Activated naive CD8-positive, alpha-beta T cell (primary cell): ENCODE measurements around the gene FBXW11.

ENCODE experiments used
- H3K27ac Mint-ChIP-seq: one replicate; pipeline ENCODE4 v1.8.0; 2021; ENCODE audit warnings: mixed read lengths
- H3K27me3 Mint-ChIP-seq: one replicate; pipeline ENCODE4 v1.8.0; 2021; ENCODE audit warnings: mixed read lengths
- H3K36me3 Mint-ChIP-seq: one replicate; pipeline ENCODE4 v1.8.0; 2021; ENCODE audit warnings: mixed read lengths
- H3K4me1 Mint-ChIP-seq: one replicate; pipeline ENCODE4 v1.8.0; 2021; ENCODE audit warnings: low read depth, mixed read lengths
- H3K4me3 Mint-ChIP-seq: one replicate; pipeline ENCODE4 v1.8.0; 2021; ENCODE audit warnings: mild to moderate bottlenecking, mixed read lengths
- H3K9me3 Mint-ChIP-seq: one replicate; pipeline ENCODE4 v1.8.0; 2021; ENCODE audit warnings: low read depth, mixed read lengths

The FBXW11 gene

GRCh38 chr5:171851251-171851650 is 155.2 kb downstream of the FBXW11 start:
- no peak overlapping the region for H3K4me3 Mint-ChIP-seq
- H3K27me3 Mint-ChIP-seq, result no peaks in the 10 kb centered on the region

DNA sequence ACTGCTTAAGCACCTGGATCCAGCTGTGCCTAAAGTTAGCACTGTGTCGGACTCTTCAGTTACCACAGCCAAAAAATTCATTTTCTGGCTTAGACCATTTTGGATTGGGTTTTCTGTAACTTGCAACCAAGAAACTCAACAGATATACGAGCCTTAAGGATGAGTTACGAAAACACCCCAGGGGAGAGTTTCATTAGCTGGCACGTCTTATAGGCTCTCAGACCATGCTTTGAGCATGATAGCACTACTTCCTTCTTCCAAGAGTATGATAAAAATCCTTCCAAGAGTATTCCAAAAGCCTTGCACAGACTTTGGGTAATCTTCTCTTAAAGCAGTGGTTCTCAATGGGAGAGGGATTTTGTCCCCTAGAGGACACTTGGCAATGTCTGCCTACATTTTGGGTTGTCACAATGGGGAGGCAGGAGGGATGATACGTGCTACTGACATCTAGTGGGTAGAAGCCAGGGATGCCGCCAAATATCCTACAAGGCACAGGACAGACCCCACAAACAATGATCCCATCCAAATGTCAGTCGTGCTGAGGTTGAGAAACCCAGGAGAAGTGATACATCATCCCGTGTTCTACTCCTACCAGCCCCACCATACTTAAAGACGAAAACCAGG is 156.0 kb downstream of the FBXW11 start:
- H3K27me3 Mint-ChIP-seq, result no peaks in the 10 kb centered on the region
- no peak overlapping the region for H3K4me3 Mint-ChIP-seq
- H3K9me3 Mint-ChIP-seq, result no peaks in the 10 kb centered on the region
- no peak overlapping the region for H3K27ac Mint-ChIP-seq
- H3K36me3 Mint-ChIP-seq, result peaks cover 5% of the 10 kb centered on the region
- peaks cover 4% of the 10 kb centered on the region for H3K4me1 Mint-ChIP-seq

More at GRCh38 chr5:171851251-171851650, 155.2 kb downstream of the FBXW11 start:
- no peak overlapping the region for H3K27ac Mint-ChIP-seq
- no peaks in the 10 kb centered on the region for H3K9me3 Mint-ChIP-seq
- H3K4me1 Mint-ChIP-seq, result peaks cover 11% of the 10 kb centered on the region
- H3K36me3 Mint-ChIP-seq, result peaks cover 8% of the 10 kb centered on the region

DNA sequence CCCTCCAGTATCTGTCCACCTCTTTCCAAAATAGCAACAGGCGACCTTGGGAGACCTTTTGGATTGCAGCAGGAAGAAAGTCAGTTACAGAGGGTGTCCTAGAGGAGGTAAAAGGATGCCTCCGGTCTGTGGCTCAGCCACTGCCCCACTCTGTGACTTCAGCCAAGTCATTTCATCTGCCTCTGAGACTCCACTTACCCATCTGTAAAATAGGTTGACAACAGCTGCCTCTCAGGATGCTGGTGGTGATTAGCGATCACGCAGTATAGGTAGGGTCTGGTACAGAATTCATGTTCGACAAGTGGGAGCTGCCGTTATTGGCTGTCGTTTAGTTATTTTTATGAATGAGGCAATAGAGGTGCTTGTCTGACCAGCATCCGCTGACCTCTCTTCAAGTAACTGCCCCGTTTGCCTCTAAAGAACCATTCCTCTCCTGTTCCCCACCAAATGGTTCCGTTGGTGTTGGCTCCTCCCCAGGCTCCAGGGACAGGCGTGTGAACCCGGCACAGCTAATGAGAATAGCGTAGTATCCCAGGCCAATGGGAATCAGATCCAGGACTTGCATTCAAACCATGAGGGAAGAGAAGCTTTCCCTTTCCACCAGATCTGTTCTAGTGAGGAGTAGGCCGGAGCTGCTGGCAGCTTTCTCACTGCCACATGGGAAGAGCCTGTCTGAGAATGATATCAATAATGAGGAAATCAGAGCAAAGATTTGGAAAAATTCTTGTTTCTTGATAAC is 156.7 kb downstream of the FBXW11 start:
- H3K4me3 Mint-ChIP-seq, result no peak overlapping the region
- H3K4me1 Mint-ChIP-seq, result no peaks in the 10 kb centered on the region
- H3K27ac Mint-ChIP-seq, result no peak overlapping the region
- no peaks in the 10 kb centered on the region for H3K27me3 Mint-ChIP-seq
- H3K36me3 Mint-ChIP-seq, result peaks cover 5% of the 10 kb centered on the region
- H3K9me3 Mint-ChIP-seq, result no peaks in the 10 kb centered on the region

DNA sequence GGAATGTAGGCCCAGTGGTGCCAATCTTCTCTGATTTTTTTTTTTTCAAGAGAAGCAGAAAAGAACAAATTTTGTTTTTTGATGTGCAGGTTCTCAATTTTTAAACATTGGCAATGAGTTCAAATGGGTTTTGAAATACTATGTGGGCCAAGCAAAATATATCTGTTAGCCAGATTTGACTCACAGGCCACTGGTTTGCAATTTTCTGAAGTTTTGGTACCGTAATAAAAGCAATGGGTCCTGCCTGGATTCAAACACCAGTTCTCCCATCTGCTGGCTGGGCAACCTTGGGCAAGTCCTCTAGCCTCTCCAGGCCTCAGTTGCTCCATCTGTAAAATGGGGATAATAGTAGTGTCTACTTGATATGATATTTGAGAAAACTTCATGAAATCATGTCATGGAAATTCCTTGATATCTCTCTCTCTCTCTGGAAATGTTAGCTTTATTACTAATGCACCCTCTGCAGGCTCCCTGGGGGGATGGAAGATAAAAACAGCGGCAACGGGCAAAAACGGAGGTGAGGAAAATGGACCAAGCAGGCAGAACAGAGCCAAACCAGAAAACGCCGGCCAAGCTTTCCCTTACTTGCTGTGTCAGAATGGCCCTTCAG is 157.4 kb downstream of the FBXW11 start:
- Mint-ChIP-seq H3K9me3 (no peaks in the 10 kb centered on the region), H3K4me3 (no peak overlapping the region), H3K36me3 (peaks cover 3% of the 10 kb centered on the region), H3K27me3 (no peaks in the 10 kb centered on the region), H3K4me1 (no peaks in the 10 kb centered on the region), H3K27ac (no peak overlapping the region)

DNA sequence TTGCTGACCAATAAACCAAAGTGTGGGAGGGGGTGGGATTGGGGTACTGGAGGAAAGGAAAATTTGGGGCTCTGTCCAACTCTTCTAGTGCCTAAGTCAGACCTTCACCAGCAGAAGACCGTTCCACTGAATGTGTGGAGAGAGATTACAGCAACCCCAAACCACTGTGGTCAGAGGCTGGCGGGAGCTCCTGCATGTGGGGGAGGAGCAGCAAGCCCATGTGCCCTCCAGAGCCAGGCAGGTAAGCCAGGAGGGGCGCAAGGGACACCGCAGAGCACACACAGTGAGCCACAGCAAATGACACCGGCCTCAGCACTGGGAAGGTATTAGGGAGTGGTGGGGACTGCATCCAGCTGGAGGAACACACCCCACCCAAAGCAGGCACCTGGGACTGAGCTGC is 158.0 kb downstream of the FBXW11 start:
- H3K36me3 Mint-ChIP-seq, result peaks cover 3% of the 10 kb centered on the region

DNA sequence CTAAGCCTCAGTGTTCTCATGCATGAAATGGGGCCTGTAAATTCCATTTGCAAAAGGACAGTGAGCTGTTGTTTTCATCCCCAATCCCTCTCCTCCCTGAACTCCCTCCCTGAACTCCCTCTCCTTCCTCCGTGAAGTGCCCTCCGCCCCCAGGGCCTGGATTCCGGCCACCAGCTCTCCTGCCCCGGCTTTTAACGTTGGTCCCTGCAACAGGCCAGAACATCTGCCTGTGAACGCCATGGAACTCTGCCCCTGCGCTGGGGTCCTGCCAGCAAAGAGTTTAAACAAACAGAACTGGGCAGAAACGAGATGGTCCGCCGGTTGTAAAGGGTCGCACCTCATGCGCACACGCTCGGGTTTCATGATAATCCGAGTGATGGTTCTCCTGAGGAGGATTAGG is 158.4 kb downstream of the FBXW11 start:
- Mint-ChIP-seq H3K27ac (no peak overlapping the region), H3K36me3 (peaks cover 3% of the 10 kb centered on the region), H3K9me3 (no peaks in the 10 kb centered on the region), H3K4me1 (no peaks in the 10 kb centered on the region), H3K4me3 (no peak overlapping the region), H3K27me3 (no peaks in the 10 kb centered on the region)

More for the DNA sequence above, 158.0 kb downstream of the FBXW11 start:
- Mint-ChIP-seq H3K27ac (no peak overlapping the region), H3K4me1 (no peaks in the 10 kb centered on the region), H3K9me3 (no peaks in the 10 kb centered on the region), H3K4me3 (no peak overlapping the region), H3K27me3 (no peaks in the 10 kb centered on the region)

- Mint-ChIP-seq H3K9me3 (no peaks in the 10 kb centered on the region), H3K27ac (no peak overlapping the region), H3K27me3 (no peaks in the 10 kb centered on the region), H3K4me3 (no peak overlapping the region), H3K4me1 (no peaks in the 10 kb centered on the region), H3K36me3 (peaks cover 4% of the 10 kb centered on the region)
Measured at GRCh38 chr5:171847026-171847425, 159.4 kb downstream of the FBXW11 start.

- no peaks in the 10 kb centered on the region for H3K4me1 Mint-ChIP-seq
- H3K4me3 Mint-ChIP-seq, result no peak overlapping the region
- no peaks in the 10 kb centered on the region for H3K27me3 Mint-ChIP-seq
- no peak overlapping the region for H3K27ac Mint-ChIP-seq
- peaks cover 8% of the 10 kb centered on the region for H3K36me3 Mint-ChIP-seq
- H3K9me3 Mint-ChIP-seq, result no peaks in the 10 kb centered on the region
Measured at GRCh38 chr5:171846323-171846722, 160.1 kb downstream of the FBXW11 start.

DNA sequence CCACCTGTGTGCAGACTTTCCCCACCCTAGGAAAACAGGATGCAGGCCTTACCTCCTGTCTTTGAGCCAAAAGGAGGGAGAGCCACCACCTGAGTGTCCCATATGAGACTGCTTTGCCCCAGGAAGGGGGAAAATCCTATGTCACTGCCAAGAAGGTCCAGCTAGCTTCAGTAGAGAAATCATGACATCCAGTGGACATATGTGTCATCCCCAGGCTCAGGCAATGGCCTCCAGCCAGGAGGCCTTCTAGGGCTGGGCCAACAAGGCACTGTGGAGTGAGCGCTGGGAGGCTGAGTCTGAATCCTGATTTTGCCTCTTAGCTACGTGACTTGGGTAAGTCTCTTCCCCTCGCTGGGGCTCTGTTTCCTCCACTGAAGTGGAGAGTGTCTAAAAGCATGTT is 160.6 kb downstream of the FBXW11 start:
- no peak overlapping the region for H3K4me3 Mint-ChIP-seq
- no peak overlapping the region for H3K27ac Mint-ChIP-seq
- no peaks in the 10 kb centered on the region for H3K4me1 Mint-ChIP-seq
- H3K9me3 Mint-ChIP-seq, result no peaks in the 10 kb centered on the region
- H3K36me3 Mint-ChIP-seq, result peaks cover 11% of the 10 kb centered on the region
- no peaks in the 10 kb centered on the region for H3K27me3 Mint-ChIP-seq

GRCh38 chr5:171845040-171845630 is 161.3 kb downstream of the FBXW11 start:
- H3K27me3 Mint-ChIP-seq, result no peaks in the 10 kb centered on the region
- peaks cover 12% of the 10 kb centered on the region for H3K36me3 Mint-ChIP-seq
- no peak overlapping the region for H3K4me3 Mint-ChIP-seq
- H3K9me3 Mint-ChIP-seq, result no peaks in the 10 kb centered on the region
- no peaks in the 10 kb centered on the region for H3K4me1 Mint-ChIP-seq
- H3K27ac Mint-ChIP-seq, result no peak overlapping the region

- H3K36me3 Mint-ChIP-seq, result peaks cover 9% of the 10 kb centered on the region
- H3K4me3 Mint-ChIP-seq, result no peak overlapping the region
- no peak overlapping the region for H3K27ac Mint-ChIP-seq
- no peaks in the 10 kb centered on the region for H3K4me1 Mint-ChIP-seq
- no peaks in the 10 kb centered on the region for H3K27me3 Mint-ChIP-seq
- H3K9me3 Mint-ChIP-seq, result no peaks in the 10 kb centered on the region
Measured at GRCh38 chr5:171842777-171843328, 163.6 kb downstream of the FBXW11 start.

DNA sequence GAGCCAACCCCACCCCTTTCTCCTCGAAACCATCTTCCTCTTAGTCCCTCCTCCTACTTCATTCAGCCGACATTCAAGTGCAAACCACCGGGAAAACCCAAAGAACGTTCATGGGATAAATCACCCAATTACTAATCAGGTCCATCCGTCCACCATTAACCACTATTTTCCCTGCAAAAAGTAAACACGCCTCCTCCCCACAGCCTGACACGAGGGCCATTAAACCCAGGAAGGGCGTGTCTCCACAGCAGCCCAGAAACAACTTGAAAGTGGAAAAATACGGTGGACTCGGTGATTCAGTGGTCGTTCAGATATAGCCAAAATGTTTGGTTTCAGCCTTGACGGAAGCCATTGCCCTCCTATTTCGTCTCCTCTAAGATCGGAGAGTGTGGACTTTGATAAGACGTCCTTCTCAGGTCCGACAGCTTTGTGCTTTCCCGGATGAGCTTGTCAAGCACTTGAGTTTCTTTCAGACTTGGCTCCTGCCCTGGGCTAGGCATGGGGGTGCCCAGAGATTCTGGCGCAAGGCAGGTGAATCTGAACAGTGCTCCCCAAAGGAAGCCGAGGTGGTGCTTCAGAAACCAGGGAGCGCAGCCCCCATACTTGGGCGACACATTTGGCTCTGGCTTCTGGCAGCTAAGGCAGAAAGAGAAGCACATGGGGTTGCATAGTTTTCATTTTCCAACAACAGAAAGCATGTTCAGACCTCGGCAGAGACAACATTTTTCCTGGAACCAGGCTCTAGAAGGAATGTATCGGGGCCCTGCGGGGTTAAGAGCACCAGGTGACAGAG is 164.3 kb downstream of the FBXW11 start:
- H3K9me3 Mint-ChIP-seq, result no peaks in the 10 kb centered on the region
- no peaks in the 10 kb centered on the region for H3K4me1 Mint-ChIP-seq
- H3K36me3 Mint-ChIP-seq, result peaks cover 10% of the 10 kb centered on the region
- no peaks in the 10 kb centered on the region for H3K27me3 Mint-ChIP-seq
- no peak overlapping the region for H3K27ac Mint-ChIP-seq
- H3K4me3 Mint-ChIP-seq, result no peak overlapping the region

DNA sequence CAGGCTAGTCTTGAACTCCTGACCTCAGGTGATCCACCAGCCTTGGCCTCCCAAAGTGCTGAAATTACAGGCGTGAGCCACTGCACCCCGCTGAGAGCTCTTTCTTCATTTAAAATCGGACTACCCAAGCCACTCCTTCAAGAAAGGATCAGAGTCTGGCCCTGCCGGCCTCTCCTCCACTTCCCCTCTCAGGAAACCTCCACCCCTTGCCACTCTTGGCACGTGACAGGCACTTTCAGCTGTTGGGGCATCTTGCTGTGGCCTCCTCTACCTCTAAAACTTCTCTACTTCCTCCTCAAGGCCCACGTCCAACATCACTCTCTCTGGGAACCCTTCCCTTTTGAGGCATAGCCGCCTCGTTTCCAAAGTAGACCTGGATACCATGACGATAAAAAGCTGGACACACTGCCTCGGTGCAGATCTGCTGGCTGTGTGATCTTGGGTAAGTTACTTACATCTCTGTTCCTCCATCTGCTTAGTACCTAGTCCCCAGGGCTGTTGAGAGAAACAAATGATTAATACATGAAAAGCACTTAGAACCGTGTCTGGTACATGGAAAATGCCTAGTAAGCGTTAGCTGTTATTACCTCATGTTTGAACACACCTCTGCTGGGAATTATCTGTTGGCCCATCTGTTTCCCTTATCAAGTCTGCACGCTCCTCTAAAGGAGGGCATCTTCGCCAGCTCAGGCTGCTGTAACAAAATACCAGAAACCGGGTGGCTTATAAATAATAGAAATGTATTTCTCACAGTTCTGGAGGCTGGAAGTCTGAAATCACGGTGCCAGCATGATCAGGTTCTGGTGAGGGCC is 165.5 kb downstream of the FBXW11 start:
- H3K27me3 Mint-ChIP-seq, result no peaks in the 10 kb centered on the region
- H3K9me3 Mint-ChIP-seq, result no peaks in the 10 kb centered on the region
- H3K4me3 Mint-ChIP-seq, result no peak overlapping the region
- H3K36me3 Mint-ChIP-seq, result peaks cover 12% of the 10 kb centered on the region
- H3K4me1 Mint-ChIP-seq, result no peaks in the 10 kb centered on the region
- no peak overlapping the region for H3K27ac Mint-ChIP-seq

DNA sequence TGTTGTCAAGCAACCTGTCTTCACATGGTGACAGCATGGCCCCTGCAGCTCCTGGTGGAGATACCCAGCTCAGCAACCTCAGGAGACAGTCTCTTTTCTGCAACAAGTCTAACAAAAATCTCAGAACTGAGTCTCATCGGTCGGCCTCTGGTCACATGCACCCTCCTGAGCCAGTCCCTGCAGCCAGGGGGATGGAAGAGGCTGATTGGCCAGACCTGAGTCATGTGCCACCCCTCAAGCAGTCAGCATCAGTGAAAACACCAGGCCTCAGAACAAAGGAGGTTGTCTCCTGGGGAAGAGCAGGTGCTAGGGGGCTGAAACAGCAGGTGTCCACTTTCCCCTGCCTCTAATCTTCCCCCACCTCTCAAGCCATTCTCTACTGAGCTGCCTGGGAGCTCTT is 166.4 kb downstream of the FBXW11 start:
- Mint-ChIP-seq H3K27ac (no peak overlapping the region), H3K4me3 (no peak overlapping the region), H3K27me3 (no peaks in the 10 kb centered on the region), H3K36me3 (peaks cover 12% of the 10 kb centered on the region), H3K4me1 (no peaks in the 10 kb centered on the region), H3K9me3 (no peaks in the 10 kb centered on the region)
